GM18907 (cell line): ENCODE data around the gene FAM117B.
"Not testable (repeated sequence)": the region's sequence is repeated elsewhere in the genome, so short reads cannot be mapped to it uniquely, and the experiment has no call there.

Experiments
- ATAC-seq: cut with Tn5 transposase; IDR thresholded peaks from one replicate; pipeline ENCODE4 v1.9.1; 2021; ENCODE audit warnings: mild to moderate bottlenecking, moderate library complexity; ENCODE audit not compliant: unreplicated experiment

FAM117B gene

DNA sequence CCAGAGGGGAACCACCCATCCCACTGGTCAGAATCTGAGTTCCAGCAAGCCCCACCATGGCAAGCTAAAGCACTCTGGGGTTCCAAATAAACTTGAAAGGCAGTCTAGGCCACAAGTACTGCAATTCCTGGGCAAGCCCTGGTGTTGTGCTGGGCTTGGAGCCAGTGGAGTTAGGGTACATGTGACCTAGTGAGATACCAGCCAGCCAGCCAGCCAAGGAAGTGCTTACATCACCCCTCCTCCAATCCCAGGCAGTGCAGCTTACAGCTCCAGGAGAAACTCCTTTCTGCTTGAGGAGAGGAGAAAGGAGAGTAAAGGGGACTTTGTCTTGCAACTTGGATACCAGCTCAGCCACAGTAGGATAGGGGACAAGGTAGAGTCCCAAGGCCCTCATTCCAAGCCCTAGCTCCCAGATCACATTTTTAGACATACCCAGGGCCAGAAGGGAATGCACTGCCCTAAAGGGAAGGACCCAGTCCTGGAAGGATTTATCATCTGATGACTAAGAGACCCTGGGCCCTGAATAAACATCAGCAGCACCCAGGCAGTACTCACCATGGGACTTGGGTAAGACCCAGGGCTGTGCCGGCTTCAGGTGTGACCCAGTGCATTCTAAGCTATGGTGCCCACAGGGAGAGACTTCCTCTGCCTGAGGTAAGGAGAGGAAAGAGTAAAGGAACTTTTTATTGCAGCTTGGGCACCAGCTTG, 172.8 kb downstream of the FAM117B start:
- not testable (repeated sequence) for ATAC-seq

DNA sequence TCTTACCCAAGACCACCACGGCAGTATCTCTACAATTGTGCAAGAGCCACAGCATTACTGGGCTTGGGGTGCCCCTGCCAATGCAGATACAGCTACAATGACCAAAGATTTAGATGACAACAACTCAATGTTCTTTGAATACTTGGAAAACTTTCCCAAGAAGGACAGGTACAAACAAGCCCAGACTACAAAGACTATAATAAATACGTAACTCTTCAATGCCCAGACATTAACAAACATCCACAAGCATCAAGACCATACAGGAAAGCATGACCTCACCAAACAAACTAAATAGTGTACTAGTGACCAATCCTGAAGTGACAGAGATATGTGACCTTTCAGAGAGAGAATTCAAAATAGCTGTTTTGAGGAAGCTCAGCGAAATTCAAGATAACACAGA, 174.0 kb downstream of the FAM117B start:
- ATAC-seq = no peak

DNA sequence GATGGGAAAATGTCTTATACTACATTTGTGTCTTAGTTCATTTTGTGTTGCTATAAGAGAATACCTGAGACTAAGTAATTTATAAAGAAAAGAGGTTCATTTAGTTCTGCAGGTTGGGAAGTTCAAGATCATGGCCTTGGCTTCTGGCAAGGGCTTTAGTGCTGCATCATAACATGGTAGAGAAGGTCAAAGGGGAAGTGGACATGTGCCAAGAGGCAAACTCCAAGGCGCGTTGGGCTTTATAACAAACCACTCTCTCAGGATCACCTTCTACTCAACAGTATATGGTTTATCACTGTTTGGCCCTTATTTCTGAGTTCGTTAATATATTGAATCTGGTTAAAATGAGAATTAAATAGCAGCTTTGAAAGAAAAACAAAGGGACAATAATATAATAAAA, 178.6 kb downstream of the FAM117B start:
- no peak for ATAC-seq

- no peak for ATAC-seq
These were observed 179.5 kb downstream of the FAM117B start for GRCh38 chr2:202814226-202814625.

DNA sequence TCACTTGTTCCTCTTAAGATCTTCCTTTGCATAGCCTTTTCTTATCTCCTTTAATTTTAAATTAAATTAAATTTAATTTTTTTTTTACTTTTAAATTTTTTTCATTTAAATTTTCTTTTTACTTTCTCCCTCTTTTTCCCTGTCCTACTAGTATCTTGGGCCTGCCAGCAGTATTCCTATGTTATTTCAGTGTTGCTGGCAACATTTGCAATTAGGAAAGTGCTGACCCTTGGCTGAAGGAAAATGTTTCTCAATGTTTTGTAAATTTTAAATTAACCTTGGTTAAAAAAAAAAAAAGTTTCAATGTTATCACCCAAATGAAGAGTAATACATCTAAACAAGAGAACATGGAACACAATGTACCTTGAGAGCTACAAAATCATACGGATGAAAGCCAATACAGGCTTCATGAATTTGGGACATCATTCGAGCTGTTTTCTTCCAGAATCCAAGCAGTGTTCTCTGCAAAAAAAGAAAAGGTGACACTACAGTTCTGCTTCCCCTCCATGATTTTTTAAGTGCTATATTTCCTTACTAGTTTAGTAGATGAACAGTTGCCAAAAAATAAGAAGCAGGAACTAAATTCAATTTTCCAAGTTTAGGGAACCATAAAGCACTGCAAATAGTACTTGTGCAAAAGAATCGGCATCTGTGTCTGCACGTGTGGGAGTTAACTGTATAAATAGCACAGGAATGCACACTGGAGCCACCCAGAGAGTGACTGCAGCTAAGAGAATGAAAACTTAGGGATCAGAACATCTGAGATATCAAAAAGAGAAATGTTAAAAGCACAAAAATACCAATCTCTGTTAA, 181.0 kb downstream of the FAM117B start:
- ATAC-seq = no peak

DNA sequence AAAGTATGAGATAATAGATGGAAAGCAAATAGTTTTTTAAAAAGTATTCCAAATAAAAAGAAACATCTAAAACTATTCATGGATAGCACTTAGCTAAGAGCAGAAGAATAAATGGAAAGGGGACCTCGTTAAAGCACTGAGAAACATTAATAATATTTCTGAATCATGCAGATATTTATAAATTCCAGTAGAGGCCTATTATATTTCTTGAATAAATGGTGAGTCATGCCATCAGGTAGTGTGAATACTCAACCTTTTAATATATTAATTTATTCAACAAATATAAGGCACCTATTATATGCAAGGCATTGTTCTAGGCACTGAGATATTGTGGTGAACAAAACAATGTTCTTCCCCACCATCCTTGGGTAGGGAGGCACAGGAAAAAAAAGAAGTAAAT, 183.0 kb downstream of the FAM117B start:
- ATAC-seq = no peak

- no peak for ATAC-seq
These were observed 183.6 kb downstream of the FAM117B start for GRCh38 chr2:202818321-202818720.
